Stimulated activated CD4-positive, alpha-beta T cell treated with anti-CD3 and anti-CD28 coated beads, Interleukin-4, amount 100 ng/mL, for 24 hours (primary cell): ENCODE results near the gene PTPRJ.

ENCODE experiments used
- DNase-seq: peaks from one replicate; pipeline ENCODE4 v3.0.0-alpha.2; 2020

The PTPRJ gene

DNA sequence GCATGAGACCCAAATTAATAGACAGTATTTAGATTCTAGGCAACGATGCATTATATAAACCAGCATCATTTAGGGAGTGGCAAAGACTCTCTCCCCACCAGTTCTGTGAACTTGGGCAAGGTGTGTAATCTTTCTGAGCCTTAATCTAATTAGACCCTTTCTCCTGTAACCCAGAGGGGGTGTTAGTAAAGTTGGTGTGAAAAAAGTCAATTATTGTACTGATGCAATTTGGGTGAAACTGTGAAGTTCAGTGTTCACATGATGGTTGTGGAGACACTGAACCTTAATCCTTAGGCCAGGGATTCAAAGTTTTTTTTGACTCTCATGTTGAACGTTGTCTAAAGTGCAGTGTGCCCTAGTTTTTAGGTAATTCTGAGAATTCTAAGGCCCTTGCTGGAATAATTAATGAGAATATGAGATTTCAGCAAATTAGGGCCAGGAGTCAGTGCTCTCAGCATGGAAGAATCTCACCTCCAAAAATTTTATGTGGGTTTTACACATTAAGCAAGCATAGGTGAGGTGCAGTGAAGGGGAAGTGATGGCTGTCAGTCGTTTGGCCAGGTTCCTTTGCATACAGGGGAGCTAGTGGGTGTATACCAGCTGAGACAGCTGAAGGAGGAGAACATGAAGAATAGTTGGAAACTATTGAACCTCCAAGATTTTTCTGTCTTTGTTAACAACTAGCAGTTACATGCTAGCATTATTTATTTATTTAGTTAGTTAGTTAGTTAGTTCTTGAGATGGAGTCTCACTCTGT lies 94.2 kb downstream of the PTPRJ start:
- DNase-seq = no peak

DNA sequence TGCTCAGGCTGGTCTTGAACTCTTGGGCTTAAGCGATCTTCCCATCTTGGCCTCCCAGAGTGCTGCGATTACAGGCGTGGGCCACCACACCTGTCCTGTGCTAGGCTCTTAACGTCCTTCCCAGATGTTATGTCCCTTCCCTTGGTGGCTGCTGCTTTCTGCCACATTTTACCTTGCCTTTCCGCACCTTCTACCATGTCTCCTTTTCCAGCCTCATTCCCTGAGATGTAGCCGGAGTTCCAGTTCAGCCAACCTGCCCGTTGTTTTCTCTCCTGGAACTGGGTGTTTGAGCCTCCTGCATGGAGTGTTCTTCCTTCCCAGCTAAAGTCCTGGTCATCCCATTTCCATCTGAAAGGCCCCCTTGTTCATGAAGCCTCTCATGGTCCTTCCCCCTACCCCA lies 95.3 kb downstream of the PTPRJ start:
- no peak for DNase-seq

DNA sequence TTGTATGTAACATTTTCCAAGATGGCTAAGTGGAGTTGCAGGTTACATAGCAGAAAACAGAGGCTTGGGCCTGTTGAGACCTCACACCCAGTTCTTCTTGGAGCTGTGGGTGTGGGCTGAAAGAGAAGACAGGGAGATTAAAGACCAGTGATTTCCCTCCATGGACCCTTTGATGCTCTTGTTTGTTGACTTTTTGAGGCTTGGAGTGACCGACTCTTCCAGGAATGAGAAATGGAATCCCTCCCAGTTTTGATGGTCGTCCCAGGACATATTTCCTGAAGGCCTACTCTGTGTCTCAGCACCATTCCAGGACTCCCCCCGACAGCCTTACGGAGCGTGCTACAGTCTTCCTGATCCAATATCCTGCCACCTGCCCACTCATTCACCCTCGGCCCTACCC lies 96.9 kb downstream of the PTPRJ start:
- DNase-seq = no peak

DNA sequence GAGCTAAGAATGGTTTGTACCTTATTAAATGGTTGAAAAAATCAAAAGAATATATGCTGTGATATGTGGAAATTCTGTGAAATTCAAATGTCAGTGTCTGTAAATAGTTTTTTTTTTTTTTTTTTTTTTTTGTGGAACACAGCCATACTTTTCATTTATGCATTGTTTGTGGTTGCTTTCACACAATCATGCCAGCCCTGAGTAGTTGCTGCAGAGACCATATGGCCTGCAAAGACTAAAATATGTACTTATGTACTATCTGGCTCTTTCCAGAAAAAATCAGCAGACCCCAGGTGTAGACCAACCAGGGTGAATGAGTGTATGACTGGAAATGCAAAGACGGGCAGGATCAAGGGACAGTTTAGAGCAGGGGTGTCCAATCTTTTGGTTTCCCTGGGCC lies 98.3 kb downstream of the PTPRJ start:
- no peak for DNase-seq

DNA sequence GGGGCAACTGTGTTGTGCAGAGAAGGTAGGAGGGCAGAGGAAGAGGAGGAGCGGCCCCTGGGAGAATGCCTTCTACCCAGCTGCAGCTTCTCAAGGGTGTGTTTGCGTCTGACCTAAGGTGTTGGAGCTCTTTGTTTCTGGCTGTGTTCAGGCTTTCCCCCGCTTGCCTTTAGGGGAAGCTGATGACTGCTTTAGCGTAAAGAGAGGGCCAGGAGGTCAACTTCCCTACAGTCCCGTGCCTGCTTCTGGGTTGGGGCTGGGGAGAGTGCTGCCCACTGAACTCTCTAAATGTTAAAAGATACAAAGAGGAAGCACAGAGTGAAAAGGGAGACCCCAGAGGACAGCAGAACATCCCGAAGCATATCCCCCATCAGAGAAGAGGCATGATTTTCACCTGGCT lies 99.2 kb downstream of the PTPRJ start:
- no peak for DNase-seq

DNA sequence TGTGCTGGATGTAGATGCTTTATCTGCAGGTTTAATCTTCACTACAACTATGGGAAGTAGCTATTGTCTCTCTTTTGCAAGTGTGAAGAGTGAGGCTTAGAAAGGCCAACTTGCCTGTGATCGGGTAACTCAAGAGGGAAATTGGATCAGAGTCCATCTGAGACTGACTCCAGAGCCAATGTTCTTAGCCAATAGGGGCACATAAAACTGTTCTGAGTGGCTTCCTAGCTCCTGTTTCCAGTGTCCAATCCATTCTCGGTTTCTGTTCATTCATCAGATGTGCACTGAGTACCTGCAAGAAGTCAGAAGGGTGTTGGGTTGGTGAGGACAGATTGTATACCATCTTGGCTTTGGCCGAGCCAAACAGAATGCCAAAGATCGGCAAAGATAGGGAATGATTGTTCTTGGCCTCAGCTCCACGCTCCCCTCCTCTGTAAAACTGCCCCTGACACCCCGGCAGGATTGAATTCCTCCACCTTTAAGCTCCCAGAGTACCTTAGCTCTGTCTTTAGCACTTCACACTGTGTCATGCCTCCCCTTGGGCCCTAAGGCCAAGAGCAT lies 100.0 kb downstream of the PTPRJ start:
- no peak for DNase-seq

DNA sequence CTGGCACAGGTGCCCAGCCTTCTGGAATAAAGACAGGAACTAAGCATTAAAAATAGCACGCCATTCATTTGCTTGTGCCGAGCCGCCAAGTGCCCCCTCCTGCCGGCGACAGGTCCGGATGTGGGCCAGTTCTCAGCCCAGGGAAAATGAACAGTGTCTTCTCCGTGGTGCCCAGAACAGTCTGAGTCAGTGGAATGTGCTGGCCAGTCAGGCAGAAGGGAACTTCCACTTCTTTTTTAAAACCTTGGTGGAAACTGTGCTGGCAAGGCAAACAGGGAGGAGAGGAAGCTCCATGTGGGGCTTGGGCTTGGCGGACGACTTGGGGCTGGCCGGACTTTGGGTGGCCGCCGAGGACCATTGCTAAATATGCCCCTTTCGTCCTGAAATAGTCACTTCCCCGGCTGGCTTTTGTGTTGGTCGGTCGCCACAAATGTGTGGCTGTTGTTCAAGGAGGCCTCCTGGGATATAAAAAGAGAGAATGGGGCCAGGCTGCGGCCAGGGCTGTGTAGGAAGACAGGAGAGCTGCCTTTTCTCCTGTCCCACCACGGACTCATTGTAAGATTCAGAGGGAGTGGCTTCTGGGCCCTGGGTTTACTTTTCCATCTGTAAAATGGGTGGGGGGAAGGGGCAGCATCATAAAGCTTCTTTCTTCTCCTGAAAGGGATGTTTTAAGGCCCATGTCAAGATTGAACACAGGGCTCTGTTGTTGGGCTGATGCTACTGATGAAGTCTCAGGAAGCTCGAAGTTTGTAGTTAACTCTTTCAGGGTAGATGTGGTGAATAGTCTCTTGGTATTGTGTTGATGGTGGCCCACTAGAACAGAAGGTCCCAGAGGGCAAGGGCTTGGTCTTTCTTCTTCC lies 101.0 kb downstream of the PTPRJ start:
- peak; percentile 12 for DNase-seq

DNA sequence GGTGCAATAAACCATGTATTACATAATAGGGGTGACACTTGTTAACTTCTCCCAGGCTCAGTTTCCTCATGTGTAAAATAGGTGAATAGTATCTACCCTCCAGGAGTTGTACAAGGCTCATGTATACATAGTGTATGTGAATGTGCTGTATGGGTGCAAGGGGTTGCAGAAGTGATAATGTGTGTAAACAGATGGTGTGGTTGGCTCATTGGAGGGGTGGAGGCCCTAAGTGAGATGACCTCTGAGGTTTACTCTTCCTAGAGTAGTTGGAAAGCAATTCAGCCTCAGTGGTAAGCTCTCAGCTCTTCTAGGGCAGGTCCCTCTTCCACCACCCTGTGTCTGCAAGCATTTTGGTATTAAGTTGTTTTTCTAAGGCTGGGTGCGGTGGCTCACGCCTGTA lies 102.4 kb downstream of the PTPRJ start:
- no peak for DNase-seq

DNA sequence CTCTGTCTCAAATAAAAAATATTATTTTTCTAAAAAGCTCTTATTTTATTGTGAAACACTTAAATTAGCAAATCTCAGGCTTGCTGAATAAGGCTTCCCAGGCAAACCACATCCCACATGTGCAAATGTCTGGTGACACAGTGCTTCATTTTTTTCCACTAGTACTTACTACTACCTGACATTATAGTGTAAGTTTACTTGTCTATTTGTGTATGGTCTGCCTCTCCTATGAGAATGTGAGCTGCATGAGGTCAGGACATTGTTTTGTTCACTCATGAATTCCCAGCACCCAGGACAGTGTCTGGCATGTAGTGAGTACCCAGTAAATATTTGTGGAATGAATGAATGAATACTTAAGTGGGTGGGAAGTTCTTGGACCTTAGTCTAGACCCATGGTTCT lies 103.1 kb downstream of the PTPRJ start:
- DNase-seq = no peak

DNA sequence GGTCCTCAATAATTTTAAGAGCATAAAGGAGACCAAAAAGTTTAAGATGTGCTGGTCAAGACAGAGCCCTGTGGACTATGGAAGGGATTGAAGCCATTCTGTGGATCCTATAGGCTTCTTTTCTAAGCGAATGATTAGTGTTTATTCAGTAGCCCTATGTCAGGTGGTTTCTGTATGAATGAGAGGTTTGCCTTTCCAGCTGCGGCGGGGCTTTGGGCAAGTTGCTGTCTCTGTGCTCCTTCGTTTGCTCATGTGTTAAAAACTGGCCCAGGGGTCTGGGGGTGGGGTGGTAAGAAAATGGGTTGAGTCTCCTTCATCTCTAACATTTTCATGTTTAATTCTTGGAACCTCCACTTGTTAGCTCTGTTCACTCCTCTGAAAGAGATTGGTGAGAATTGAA lies 105.3 kb downstream of the PTPRJ start:
- no peak for DNase-seq

DNA sequence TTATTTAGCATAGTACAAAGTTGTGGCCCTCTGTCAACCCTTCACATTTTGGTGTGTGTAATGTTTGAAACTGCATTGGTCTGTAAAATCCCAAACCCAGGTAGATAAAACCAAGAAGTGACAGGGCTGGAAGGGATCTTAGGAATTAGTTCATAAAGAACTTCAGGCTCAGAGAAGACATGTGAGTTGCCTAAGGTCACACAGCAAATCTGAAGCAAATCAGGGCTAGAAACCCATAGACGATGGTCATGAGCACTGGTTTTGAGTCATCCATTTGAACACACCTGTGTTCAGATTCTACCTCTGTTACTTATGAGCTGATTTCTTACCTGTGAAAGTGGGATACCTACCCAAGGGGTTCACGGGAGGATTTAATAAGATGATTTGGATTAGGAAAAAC lies 107.1 kb downstream of the PTPRJ start:
- no peak for DNase-seq

DNA sequence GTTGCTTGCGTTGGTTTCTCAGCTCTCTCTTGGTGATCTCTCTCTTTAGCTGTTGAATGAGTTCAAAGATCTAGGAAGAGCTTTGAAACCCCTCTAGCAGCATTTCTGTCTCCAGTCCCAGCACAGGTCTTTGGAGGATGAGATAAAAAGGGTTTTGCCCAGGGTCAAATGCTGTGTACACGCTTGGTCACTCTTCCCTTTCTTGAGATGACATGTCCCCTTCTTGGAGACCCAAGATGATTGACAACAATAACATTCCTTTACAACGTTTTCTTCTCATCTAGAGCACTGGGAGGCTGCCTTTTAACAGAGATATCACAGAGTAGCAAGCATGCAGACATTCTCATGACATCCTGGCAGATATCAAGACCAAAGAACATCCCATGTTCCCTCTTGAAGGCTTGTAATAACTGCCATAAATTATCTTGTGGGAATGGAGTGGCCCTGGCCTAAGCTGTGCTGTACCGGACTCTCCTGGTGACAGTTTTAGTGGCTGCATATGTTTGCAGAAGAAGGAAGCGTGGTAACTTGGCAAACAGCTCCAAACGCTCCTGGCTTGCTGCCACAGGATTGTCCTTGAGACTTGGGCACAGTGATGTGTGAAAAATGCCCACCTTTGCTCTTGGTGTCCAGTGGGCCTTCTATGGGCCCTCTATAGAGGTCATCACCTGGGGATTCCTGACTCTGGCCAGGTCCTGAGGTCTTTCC lies 107.8 kb downstream of the PTPRJ start:
- DNase-seq = no peak

DNA sequence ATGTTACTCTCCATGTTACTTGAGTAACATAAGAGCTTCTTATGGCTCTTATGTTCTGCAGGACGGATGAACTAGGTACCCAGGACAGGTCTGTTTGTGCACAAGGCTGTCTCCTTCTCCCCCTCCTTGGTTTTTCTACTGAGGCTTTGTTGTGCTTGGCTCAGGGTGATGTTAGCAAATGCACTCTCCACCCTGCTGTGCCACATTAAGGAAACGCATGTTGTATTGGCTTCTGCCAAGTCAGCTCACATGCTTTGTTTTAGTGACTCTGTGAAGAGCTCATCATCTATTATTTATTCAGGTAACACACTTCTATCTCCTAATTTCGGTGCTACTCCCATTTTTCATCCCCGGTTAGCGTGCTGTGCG lies 108.3 kb downstream of the PTPRJ start:
- DNase-seq = no peak

DNA sequence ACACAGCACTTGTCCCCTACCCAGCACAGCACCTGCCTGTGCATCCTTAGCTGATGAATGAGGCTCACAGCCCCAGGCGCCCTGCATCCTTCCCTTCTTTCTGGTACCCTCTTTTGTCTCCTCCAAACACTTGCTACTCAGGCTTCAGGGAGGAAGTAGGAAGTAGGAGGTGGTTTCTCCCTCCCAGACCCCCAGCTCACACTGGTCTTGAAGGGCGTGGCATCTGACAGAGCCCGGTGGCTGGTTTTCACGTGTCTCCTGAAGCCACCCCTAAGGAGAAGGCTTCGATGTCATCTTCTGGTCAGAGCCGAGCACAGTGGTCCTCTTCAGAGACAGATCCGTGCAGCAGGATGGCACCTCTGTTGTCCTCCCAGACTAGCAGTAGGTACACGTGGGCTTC lies 109.8 kb downstream of the PTPRJ start:
- DNase-seq = no peak

DNA sequence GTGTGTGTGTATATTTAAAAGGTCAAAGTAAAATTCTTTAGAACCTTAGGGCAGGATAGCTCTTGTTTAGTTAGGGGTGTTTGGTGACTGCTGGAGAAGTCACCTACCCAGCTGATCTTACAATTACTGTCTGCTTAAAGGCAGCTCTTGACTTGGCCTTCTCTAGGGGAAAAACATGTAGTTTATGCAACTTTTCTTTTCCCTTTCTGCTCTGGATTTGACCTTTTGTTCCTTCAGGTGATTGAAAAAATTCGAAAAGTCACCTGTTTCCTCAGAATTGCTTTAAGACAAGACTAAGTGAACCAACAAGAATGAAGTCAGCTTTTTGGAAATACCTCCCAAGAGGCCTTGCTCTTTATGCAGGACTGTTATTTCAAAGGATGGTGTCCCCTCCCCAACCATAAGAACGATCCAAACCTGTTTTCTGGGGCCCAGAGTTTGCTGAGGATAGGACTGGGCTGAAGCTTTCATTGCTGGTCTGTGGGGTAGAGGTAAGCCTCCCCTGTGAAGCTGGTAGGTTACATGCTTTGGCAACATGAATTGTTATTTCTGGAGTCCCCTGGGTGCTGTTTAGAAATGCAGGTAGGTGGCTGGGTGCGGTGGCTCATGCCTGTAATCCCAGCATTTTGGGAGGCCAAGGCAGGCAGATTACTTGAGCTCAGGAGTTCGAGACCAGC lies 111.2 kb downstream of the PTPRJ start:
- no peak for DNase-seq

DNA sequence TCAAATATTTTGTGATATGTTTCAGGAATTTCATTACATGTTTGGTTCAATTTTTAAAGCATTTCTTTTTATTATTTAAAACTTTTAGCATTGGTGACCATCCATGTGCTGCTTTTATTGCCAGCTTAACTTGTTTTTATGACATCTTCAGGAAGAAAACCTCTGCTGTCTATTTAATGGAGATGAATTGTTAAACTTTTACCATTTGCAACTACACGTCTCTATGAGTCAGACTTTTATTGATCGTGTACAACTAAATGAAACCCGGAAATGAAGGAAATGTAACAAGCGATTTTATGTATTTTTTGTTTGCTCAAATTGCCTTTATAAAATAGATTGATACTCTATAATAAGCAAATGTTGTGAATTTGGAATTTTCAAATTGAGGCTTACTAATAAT lies 113.0 kb downstream of the PTPRJ start:
- no peak for DNase-seq

DNA sequence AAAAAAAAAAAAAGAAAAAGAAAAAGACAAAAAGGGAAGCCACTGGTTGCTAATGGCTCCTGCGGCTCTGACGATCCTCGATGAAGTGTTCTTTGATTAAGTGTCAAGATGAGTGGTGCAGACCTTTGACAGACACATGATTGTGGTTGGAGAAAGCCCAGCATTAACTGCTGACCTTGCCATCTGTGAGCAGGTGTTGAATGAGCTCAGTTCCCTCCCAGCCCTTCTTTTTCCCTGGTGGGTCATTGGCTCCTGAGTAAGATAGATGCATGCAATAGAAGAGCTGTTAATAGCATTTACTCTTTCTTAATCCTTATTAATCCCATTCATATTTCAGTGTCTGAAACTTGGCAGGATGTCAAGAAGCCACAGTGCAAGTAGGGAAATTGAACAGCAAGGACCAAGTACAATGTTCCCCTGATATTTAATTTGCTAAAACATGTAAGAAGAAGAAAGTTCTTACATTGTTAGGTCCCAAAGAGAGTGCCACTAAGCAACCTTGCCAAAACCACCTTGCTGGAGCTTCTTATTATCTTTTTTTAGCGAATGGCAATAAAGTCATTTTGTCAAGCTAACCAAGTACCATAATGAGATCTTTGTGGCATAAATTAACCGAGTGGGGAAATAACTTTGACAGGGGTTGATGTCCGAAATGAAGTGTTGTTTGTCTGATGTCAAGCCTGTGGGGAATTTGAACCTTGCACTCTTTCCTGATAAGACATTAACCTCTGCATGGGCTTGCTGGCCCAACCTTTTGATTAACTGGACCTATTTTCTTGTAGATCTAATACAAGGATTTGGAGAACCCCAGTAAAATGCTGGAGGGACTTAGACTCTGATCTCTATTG lies 113.7 kb downstream of the PTPRJ start:
- no peak for DNase-seq

DNA sequence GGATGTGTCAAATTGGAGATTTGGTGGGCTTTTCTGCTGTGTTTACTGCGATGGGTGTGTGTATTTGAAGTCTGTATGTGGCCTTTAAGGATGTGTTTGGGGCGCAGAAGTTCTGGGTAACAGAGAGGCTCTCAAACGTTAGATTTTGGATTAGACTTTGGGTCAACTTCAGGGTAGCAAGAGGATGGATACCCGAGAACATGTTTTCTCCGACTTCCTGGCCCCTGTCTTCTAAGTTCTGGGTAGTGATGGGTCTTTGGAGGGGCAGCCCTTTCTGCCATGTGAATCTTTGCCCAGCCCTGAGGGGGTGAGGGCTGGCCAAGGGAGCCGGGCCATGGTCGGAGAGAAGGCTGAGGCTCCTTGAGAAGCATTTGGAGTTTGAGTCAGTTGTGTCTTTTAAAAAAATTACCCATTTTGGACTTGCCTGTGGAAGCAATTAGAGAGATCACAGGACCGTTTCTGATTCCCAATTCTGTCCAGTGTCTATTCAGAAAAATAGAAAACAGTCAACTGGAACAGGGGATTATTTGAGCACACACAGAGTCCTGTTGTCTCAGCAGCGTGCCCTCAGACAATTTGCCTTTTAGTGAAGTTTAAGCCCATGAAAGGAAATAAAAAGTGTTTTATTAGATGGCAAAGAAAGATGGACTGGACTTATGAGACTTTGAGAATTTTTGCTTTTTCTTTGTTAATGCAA lies 114.4 kb downstream of the PTPRJ start:
- no peak for DNase-seq

DNA sequence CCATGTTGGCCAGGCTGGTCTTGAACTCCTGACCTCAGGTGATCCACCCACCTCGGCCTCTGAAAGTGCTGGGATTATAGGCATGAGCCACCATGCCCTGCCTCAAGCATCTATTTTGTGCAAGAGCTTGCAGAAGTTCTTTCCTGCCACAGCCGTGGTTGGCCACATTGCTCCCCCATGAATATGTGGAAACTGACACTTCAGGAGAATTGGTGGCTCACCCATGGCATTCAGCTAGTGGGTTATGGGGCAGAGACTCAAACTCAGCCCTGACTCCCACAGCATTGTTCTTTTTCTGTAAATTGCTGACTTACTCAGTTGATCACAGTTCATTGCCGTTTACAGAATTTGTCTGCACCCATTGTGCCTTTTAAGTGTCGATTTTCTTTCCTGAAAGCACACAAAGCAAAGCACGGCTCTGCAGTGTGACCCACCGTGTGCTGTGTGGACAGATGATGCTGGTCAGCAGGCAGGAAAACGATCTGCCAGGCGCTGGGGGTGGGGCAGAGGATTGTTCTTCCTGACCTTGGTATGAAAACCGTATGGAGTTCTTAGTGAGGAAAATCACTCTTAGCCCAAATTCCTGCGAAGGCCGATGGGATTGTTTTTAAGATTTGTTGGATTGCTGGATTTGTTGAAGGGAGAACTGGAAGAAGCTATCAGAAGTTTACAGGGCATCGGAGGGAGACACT lies 115.6 kb downstream of the PTPRJ start:
- no peak for DNase-seq
